Measurements from ENCODE around the gene PSMF1.

Gene PSMF1, protein sequence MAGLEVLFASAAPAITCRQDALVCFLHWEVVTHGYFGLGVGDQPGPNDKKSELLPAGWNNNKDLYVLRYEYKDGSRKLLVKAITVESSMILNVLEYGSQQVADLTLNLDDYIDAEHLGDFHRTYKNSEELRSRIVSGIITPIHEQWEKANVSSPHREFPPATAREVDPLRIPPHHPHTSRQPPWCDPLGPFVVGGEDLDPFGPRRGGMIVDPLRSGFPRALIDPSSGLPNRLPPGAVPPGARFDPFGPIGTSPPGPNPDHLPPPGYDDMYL

DNA sequence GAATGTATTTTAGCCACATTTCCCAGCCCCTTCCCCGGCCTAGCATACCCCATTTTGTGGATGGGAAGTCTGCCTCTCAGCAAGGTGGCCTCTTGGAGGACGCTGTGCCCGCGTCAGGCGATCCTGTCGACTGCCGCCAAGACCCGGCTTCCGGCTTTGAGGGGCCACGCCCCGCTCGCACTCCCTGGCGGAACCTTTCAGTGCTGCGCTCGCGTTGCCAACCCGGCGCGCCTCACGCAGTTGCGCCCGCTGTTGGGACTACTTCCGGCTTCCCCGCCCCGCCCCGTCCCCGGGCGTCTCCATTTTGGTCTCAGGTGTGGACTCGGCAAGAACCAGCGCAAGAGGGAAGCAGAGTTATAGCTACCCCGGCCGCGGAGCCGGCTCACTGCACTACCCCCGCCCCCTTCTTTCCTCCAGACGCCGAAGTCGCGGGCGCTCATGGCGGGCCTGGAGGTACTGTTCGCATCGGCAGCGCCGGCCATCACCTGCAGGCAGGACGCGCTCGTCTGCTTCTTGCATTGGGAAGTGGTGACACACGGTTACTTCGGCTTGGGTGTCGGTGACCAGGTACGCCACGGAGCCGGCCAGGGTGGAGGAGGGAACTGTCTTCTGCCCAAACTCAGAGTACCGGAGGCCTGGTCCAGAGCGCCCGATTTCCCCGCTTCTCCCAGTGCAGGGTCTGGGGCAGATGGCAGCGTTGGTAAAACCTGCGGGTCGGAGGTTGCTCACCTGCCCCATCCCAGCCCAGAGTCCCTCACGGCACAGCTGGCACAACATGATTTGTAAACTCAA is at the start of gene PSMF1:
Gene PSMF1 (plus strand): TSS at position 267 of the 792 bp plus-strand sequence. CDS start 172 bp downstream, at position 439.
- peak; percentile 93 for DNase-seq (ENCODE audit: low read depth)

DNA sequence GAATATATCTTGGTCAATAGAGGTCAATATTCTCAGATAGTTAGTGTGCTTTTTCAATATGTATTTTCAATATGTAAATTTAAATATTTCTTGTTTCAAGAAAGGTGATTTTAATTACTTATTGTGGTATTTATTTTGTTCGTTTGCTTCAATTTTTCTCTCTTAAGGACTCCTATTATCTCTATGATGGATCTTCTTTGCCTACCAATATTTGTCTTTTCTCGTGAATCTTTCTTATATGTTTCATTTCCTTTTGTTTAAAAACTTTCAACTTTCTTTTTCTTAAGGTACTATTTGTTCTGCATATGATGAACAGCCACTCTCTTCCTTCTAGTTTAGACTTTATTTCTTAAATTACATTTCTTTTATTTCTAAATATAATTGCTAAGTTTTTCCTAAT is 46.1 kb upstream of the PSMF1 start:
- DNase-seq (ENCODE audit: low read depth) = no peak

DNA sequence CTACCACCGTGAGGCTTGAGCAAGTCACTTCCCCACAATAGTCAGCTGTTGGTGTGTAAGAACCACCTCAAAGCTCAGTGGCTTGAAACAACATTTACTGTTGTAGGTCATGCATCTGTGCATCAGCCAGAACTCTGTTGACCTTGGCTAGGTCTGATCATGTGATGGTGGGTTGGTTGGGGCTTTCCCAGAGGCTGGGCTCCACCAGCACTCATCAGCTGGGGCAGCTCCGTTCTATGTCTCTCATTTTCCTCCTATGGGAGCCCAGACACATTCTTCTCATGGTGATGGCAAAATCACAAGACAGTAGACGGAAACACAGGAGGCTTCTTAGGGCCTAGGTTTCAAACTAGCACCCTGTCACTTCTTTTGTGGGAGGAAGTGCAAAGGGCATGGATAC is 42.8 kb upstream of the PSMF1 start:
- no peak for DNase-seq (ENCODE audit: low read depth)

DNA sequence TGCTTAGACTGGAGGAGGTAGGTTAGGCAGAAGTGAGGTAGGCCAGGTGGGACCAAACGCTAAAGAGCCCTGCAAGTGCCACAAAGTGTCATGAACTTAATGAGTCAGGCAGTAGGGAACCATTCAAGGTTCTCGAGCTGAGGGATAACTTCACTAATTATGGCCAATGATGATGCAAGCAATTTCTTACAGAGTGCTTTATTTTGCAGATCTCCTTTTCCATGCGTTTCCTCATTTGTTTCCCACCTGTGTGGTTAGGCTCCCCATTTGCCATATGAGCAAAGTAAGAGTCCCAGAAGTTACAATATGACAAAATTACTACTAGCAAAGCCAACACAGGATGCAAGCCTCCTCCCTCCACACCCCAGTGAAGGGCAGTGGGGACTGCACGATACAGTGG is 36.5 kb upstream of the PSMF1 start:
- DNase-seq (ENCODE audit: low read depth) = no peak

DNA sequence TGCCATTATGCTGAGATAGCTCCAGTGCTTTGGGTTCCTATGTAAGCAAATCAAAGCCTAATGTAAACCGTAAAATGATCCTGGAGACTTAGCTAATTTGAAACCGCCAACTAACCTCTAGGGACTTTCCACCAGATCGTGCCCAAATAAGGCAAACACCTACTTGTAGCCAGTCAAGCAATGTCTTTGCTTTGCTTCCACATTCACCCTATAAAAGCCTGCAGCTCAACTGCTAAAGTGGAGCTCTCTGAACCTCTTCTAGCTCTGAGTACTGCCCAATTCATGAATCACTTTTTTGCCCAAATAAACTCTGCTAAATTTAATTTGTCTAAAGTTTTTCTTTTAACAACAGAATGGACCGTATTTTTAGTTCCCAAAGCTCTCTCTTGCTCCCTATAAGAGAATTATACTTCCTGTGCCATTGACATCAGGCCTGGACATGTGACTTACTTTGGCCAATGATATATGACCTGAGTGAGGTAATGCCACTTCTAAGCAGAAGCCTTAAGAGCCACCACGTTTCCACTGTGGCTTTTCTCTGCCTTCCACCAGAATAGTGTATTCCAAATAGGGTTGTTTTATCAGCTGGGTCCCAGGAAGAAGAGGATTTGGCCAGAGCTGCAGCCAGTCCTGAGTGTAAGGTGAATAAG is 34.8 kb upstream of the PSMF1 start:
- no peak for DNase-seq (ENCODE audit: low read depth)

DNA sequence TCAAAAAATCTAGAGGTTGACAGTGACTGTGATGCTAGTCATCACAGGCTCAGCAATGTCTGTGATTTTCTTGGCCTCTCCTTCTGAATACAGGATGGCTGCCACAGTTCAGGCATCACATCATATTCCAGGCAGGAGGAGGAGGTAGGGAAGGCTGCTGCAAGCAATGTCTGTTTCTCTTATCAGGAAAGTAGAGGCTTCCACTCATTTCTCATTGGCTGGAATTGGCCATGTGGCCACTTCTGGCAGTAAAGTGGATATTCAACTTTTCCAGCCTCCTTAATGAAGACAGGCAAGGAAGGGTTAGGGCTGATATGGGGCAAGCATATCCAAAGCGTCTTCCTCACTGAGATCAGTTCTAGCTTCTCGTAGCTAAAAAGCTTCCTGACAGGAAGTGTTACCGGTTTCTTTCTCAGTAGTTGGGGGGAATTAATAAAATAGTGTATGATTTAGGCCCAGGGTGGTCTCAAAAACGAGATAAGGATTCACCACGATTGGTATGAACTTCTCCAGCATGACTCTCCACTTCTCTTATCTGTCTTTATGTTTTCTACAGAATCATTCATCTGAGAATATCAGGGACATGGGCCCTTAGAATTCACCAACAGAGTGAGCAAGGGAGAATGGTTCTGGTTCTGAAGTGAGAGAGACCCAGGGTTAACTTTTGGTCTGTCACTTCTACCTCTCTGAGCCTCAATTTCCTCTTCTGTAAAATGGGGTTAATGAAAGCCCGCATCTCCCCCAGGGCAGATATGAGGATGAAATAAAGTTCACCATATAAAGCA is 32.7 kb upstream of the PSMF1 start:
- no peak for DNase-seq (ENCODE audit: low read depth)

DNA sequence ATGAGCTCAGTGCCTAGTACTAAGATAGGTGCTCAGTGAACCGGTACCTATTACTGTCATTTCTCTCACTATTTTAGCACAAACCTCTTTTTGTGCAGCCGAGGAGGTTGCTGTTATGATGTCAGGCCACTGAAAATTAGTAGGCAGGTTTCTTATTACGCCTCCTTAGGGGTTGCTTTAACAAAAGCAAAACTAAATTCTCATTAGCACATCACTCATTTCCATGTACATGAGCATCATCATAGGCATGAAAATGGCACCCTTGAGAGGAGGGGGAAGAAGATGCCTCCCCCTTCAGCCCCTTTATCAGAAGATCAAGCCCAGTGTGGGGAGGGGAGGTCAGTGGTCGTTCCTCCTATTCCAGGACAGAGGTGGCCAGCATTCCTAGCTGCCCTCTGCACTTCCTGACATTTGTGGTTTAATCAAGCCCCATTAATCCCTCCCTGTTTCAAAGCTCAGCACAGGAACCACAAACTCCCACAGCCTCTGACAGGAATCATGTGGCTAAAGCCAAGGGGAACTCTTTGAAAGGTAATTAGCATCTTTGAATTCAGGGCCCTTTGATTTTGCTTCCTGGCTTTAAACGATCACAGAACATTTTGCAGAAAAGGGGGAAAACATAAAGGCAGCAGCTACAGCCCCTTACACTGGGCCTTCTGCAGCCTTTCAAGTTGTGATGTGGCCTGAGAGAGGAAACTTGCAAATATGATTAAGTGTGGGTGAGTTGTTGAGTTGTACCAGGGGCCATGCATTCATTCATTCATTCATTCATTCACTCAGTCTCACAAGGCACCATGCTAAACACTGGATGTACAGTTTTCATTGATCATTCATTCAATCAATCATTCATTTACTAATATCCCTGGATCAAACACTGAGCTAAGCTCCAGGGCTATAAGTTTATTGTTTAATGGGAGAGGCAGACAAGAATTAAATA is 31.9 kb upstream of the PSMF1 start:
- no peak for DNase-seq (ENCODE audit: low read depth)

DNA sequence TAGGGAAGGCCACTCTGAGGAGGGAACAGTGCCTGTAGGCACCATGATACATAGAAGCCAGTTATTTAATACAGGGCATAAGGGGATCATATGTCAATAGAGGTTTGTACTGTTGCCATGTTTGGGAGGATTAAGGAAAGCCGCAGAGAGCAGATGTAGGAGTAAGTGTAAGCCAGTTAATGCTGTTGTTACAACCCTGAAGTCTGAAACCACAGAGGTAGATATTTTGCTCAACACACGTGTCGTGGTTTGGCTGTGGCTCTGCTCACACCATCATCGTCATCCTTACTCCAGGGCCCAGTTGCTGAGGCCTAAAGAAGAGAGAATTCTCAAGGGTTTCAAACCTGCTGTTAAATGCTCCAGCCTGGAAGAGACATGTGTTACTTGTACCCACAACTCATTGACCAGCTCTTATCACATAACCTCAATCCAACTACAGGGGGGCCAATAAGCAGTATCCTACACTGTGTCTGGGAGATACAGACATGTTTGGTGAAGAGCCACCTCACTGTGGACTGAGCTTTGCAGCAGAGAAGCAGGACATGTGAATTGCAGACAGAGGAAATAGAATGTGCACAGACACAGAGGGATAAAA is 31.0 kb upstream of the PSMF1 start:
- no peak for DNase-seq (ENCODE audit: low read depth)

DNA sequence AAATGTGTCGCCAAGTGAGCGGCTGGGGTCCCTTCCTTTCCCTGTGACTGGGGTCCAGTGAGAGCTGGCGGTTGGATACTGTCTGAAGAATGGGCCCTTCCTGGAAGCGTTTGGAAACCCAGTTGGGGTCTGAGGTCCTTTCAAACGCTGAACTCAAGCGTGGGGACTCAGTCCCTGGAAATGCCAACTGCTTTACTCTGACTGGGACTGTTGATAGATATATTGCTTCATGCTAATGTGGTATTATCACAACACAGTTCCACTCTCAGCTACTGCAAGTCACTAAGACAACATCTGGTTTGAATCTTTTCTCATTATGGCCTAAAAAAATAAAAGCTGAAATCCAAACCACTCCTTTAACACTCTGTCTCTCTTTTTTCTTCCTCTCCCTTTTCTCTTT is 23.7 kb upstream of the PSMF1 start:
- no peak for DNase-seq (ENCODE audit: low read depth)

DNA sequence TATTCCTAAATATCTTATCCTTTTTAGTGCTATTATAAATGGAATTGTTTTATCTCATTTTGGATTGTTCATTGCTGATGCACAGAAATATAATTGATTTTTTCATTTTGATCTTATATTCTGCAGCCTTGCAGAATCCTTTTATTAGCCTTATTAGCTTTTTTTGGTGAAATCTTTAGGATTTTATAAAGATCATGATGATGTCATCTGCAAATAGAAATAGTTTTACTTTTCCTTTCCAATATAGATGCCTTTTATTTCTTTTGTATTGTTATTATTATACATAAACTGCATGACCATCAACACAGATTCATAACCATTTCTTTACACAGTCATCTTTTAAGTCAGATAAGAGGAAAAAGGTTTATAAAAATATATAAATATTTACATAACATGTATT is 16.9 kb upstream of the PSMF1 start:
- DNase-seq (ENCODE audit: low read depth) = no peak

DNA sequence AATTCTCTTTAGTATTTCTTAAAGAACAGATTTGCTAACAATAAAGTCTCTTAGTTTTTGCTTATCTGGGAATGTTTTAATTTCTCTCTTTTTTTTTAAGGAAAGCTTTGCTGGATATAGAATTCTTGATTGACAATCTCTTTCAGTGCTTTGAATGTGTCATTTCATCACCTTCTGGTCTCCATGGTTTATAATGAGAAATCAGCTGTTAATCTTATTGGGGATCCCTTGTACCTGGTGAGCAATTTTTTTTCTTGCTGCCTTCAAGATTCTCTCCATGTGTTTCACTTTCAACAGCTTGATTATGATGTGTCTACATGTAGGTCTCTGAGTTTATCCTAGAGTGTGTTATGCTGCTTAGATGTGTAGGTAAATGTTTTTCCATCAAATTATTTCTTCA is 16.4 kb upstream of the PSMF1 start:
- no peak for DNase-seq (ENCODE audit: low read depth)

DNA sequence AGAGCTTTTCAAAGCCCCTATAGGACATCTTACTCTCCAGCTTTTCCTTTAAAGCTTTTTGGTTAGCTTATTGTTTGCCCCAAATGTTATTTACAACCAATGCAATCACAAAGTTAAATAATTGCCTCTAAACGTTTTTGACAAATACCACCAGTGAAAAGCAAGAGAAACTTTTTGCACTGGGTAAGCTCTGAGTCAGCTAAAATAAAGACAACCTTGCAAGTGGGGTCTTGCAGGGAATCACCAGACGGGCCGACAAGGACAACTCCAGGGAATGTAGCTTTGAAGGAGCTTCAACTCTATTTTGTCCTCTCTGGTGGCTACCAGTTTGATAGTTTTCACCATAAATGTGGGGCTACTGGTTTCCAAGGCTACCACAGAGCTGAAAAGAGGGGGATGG is 14.7 kb upstream of the PSMF1 start:
- DNase-seq (ENCODE audit: low read depth) = no peak

DNA sequence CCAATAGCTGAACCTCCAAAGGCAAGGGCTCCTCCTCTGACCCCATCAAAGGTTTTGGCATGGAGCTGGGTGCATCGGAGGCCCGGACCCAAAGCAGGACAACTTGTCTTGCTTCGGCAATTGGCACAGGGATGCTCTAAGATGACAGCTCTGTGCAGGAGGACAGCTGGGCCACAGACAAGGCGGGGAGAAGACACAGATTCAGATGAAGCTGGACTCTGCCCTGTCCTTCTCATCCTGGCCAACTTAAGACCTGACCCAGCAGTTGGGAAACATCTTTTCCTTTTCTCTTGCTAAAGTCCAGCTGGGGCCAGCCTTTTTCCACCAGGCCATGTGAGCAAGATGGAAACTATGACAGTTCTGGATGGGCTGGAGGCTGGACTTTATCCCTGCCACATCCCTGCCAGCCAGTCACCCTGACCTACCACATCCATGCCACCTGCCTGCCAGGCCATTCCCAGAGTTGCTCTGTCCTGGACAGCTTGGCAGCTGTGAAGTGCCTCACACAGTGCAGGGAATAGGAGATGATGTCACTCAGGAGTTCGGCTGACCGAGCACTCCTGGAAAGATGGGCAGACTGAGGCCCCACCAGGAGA is 12.7 kb upstream of the PSMF1 start:
- no peak for DNase-seq (ENCODE audit: low read depth)

DNA sequence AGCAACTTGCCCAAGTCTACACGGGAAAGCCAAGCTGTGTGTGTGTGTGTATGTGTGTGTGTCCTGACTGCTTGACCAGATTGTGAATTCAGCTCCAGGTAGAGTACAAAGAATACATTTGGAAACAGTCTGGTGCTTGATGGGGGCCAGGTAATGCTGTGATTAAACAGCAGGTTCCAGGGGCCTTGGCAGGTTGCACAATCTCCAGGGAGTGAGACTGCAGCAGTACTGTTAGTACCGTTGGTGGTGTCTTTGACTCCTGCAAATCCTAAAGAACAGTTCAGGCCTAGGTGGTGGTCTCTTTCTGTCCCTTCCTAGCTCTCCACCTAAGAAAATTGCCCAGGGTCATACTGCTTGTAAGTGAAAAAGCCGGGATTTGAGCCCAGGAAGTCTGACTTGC is 11.2 kb upstream of the PSMF1 start:
- DNase-seq (ENCODE audit: low read depth) = no peak

DNA sequence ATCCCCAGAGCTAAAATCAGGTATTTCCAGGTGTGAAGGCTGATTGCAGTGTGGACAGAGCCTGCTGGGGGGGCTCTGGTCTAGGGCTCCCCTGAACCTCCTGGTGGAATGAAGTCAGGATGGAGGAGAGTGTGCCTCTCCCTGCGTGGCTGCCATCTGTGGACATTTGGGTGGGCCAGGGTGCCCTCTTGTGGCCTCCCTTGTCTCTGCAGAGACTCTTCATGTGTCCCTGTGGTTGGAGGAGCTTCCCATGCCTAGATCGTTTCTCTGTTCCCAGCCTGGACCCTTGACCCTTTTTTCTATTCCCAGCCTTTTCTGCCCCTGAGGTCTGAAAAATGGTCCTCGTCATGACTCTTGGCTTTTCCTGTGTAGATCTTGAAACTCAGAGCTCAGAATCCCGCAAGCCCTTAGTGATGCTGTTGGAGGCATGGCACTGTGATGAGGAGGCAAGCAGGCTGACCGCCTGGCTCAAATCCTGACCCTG is 9.9 kb upstream of the PSMF1 start:
- DNase-seq (ENCODE audit: low read depth) = peak; percentile 40

DNA sequence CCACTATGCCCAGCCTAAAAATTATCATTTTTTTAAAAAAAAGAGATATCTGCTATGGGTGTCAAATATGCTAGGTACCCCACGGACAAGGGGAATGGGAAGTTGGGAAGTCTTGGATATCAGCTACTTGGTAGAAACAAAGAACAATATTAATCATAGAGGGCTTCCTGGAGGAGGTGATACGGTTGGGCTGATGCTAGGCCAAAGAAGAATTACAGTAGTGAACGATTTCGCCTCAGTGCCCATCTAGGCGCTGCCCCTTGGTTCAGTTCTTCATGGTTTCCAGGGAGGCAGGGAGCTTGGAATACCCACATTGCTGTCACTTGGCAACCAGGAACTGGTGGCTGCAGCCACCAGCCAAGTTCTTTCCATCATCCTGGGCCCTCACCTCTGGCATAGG is 5.5 kb upstream of the PSMF1 start:
- DNase-seq (ENCODE audit: low read depth) = no peak

DNA sequence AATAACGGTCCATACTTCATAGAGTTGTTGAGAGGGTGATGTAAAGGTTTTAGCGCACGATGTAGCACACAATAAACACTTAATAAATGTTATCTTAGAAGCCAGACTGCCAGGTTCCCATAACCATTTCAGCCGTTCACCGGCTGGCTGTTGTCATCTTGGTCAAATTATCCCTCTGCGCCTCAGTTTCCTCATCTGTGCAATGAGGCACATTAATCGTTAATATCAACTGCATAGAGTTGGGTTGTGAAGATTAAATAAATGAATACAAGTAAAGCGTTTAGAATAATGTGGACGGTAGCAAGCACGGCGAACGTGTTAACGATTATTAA is 432 bp upstream of the PSMF1 start:
- no peak for DNase-seq (ENCODE audit: low read depth)

DNA sequence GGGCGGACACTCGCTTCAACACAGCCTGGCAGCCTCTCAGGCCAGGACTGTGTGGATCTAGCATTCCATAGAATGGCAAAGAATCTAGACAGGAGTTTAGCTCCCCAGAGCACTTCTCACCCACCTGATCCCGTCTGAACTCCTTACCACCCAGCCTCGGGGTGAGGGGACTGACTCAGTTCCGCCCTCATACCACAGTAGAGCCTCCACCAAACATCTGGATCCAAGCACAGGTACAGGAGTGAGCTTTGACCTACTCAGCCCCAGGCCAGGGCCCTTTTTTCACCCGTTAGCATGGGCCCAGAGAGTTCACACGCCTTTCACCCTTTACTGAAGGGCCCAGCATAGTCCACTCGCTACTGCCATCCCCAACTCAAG is 715 bp downstream of the PSMF1 start:
- no peak for DNase-seq (ENCODE audit: low read depth)

DNA sequence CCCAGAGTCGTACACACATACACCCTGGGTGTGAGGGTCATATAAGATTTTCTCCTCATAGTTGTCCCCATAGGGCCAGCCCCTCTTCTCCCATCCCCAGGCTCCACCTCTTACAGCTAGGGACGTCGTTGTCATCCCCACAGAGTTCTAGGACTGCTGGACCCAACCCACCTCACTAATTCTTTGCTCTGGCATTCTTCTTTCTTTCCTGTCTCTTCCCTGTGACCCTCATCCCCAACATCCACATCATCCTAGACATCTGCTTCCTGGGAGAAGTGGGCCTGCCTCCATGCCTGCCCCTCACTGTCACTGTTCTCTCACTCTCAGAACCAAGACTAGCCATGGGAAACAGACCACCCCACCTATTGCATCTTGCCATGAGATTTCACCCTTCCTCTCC is 1.1 kb downstream of the PSMF1 start:
- no peak for DNase-seq (ENCODE audit: low read depth)

DNA sequence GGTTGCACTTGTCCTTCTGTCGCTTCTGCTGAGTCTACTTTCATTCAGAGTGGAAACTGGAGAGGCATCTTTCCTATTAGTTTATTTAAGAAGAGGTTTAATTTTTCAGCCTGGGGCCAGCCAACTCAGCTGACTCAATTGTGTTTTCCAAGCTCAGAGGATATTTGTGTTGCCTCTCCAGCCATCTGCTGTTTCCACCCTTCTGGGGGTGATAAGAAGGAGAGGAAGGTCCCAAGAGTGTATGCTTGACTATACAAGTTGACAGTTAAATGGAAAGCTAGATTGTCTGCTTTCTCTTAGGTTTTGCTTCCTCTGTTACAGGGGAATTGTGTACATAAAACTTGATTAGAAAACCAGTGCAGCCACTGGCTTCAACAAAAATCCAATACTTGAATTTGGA is 3.0 kb downstream of the PSMF1 start:
- no peak for DNase-seq (ENCODE audit: low read depth)
